ENCODE results near the gene C3orf22.

C3orf22 gene

GRCh38 chr3:126556637-126557414, 1.9 kb downstream of the C3orf22 start:
- no peak for DNase-seq

DNA sequence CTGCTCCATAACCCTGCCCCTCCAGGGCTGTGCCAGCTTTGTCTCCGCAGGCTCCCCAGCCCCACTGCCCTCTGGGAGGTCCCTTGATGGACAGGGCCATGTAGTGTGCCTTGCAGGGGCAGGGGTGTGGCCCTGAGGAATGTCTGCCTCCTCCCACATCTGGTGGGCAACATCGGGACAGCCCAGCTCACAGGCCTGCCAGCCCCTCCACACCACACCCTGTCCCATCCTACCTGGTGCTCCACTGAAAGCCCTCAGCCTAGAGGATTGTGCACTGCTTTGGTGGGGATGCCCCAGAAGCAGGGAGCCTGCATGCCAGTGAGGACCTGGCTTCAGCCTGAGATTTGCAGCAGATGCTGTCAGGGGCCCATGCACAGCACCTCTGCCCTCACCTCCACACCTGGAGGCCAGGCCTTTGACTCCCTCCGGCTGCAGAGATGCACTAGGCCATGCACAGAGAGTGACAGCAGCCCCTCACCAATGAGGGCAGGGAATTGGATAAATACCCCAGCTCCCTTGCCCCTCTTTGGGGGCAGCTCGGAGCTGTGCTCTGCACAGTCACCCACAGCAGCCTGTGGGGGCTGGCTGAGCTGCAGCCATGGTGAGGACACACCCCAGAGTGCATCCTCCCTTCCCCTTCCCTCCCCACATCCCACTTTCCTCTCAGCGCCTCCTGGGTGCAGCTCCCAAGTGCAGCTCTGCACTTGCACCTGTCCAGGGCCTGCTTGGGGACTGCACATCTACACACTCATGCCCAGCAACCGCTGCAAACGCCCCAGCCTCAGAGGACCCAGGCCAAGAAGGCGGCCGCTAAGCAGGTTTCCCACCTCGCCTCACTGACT, 2.7 kb downstream of the C3orf22 start:
- no peak for DNase-seq

- no peak for DNase-seq
Measured at GRCh38 chr3:126554560-126555525, 3.9 kb downstream of the C3orf22 start.

DNA sequence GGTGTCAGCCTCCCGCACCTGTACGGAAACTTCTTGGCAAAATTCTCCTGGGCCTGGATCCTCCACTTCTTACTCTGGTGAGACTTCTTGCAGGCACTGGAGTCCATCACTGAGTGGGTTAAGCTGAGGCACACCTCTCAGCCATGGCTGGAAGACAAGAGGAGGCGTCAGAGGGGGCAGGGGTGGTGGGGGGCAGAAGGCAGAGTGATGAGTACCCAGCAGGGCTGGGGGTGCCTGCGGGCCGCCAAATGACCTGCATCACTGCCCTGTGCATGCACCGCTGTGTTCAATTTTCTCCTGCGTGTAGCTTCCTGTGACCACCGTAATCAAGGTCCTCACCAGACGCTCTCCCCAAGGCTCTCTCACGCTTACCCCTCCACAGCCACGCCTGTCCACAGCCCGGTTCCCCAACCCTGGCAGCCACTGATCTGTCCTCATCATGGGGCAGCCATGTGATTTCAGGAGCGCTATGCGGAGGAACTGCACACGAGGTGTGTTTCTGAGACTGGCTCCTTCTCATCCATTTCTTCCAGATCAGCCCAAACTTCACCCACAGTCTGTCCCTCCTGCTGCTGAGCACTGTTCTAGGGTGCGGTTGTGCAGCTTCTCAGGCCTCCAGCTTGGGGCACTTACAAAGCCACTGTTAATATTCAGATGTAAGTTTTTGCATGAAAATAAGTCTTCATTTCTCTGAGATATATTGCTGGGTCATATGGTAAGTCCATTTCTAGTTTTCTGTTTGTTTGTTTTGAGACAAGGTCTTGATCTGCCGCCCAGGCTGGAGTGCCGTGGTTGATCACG, 5.2 kb downstream of the C3orf22 start:
- no peak for DNase-seq

- no peak for DNase-seq
Measured at GRCh38 chr3:126552688-126553283, 5.9 kb downstream of the C3orf22 start.

DNA sequence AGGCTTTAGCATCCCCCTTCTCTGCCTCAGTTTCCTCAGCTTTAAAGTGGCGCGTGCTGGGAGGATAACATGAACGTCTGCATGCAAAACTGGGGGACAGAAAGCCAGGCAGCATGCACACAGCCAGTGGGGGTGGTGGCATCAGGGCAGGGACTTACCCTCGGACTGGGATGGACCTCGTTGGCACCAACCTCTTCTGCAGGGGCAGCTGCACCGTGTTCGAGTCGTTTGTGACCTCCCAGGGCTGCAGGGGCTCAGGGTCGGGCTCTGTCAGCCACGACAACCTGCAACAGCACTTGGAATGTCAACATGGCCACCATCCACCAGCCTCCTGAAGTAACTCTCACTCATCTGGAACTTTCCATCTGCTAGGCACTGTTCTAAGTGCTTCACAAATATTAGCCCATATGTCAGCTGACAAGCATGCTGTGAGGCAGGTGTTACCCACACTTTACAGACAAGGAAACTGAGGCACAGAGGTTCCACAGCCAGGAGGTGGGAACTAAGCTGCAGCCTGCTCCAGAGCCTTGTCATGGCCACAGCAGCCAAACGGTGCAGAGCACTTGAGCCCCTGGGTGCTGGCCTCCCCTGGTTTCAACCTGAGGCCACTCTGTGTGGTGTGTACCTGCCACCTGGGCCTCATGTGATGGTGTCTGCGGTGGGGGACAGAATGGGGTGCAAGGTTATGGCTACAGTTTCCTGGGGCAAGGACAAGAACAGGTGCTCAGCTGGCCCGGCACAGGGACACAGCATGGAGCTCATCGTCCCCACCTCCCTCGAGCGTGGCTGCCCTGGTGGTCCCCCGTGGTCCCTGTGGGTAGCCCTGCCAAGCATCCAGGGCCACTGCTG, 6.7 kb downstream of the C3orf22 start:
- no peak for DNase-seq

GRCh38 chr3:126551121-126551838, 7.5 kb downstream of the C3orf22 start:
- no peak for DNase-seq

DNA sequence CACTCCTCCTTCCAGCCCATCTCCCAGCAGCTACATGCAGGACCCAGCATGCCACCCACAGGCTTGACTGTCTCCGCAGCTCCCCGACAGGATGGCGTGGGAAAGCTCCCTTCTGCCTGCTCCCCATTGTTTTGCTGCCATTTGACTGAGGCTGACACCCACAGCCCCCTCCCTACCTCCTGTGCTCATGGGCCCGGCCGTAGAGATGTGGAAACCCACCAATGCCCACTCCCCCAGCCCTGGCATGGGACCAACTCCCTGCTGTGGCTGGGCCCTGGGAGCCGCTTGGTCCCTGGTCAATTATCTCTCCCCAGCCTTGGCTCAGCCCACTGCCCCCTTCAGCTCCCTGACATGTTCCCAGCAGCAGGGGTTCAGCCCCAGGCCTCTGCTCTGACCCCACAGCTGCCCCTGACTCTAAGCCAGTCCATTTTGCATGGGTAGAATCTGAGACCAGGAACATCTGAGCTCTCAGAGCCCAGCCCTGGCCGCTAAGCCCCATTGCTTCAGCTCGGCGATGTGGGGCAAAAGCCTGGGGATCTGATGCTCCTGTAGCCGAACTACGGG, 8.2 kb downstream of the C3orf22 start:
- no peak for DNase-seq

DNA sequence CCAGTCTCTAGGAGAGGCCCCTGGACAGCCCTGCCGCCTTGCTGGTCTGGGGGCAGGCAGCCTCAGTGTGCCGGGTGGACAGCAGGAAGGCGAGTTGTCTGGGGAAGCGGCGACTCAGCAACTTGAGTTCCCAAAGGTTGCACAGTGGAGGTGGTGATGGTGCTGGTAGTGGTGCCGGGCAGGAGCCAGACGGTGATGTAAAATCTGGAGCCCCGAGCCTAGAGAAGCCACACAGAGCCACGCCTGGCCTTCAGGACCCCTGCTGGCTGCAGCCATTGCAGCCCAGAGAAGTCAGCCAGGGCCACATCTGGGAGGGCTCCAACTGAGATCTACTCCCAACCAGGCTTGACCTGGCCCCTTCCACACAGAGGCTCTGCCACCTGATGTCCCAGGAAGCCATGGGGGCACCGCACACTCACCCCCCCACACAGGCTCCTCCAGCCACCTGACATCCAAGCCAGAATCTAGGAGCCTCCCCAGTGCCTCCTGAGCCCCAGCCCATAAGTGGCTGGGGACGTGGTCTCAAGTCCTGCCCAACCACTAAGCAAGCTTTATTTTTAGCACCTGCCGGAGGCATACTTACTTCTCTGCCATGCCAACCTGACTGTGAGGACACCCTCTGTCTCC, 8.8 kb downstream of the C3orf22 start:
- no peak for DNase-seq

- no peak for DNase-seq
Measured at GRCh38 chr3:126548556-126549466, 9.9 kb downstream of the C3orf22 start.

GRCh38 chr3:126547721-126548120, 11.0 kb downstream of the C3orf22 start:
- DNase-seq: no peak

GRCh38 chr3:126546549-126547239, 12.0 kb downstream of the C3orf22 start:
- no peak for DNase-seq

- no peak for DNase-seq
Measured at GRCh38 chr3:126546013-126546412, 12.7 kb downstream of the C3orf22 start.

- DNase-seq: no peak
Measured at GRCh38 chr3:126545544-126545943, 13.2 kb downstream of the C3orf22 start.

DNA sequence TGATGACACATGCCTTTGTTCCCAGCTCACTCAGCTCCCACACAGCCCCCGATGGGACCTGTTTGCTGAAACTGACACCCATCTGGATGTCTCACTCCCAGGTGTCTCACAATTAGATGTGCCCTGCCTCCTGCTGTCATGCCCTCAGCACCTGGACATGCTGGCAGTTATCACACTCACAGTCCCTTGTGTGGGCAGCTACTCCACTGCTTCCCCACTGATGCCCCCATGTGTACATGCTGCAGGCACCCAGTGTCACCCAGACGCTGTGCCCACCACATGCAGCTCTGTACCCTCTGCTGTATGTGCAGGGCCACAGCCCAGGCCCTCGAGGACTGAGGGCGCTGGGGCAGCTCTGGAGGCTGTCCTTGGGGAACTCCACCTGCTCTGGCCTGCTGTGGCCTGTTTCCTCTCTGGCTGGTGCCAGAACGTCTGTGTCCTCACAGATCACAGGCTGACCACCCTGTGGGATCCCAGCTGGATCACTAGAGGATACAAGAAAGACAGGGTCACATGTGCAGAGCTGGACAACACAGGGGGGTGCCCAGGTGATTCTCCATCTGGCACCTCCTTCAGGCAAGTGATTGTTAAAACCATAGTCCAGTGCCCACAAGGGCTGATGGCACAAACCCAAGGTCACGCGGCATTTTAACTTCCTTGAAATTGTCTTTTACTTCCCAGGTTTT, 14.0 kb downstream of the C3orf22 start:
- no peak for DNase-seq

DNA sequence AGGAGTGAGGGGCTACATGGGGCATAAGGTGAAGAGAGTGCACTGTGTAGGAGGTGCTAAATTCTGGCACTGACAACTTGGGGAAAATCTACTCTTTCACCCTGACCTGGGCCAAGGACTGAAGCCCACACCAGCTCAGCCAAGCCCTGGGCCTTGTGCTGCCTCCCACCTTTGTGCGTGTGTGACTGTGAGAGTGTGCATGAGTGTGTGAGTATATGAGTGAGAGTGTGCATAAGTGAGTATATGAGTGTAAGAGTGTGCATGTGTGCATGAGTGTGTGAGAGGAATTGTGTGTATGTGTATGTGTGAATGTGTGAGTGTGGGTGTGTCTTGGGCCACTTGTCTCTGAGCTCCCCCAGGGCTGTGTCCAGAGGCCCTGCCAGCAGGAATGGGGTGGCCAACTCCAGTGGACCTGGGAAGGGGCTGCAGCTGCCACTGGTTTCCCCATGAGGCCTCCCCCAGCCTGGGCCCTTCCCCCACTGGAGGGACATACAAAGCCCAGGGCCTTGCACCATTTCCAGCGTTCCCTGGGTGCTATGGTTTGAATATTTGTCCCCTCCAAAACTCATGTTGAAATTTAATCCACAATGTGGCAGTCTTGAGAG, 15.2 kb downstream of the C3orf22 start:
- no peak for DNase-seq
